SU-DHL-6 (cell line): ENCODE measurements around the gene SERPINA3.

Experiments used
- H2AFZ ChIP-seq: fragments of 200-600 bp; sonication (generic); 2 replicates; pipeline ENCODE4 v1.6.1; 2014; ENCODE audit warnings: low read depth, mild to moderate bottlenecking, moderate library complexity, mixed read lengths, antibody characterized with exemption, low read length; ENCODE audit not compliant: severe bottlenecking
- H3F3A ChIP-seq: fragments of 200-600 bp; shearing (Covaris generic); 2 replicates; pipeline ENCODE4 v1.6.0; 2016; ENCODE audit warnings: antibody characterized with exemption, mild to moderate bottlenecking; ENCODE audit not compliant: insufficient read depth
- H3K27ac ChIP-seq: fragments of 200-600 bp; sonication (generic); 2 replicates; pipeline ENCODE4 v1.5.1; 2016; ENCODE audit warnings: low read depth, mild to moderate bottlenecking, low read length, moderate library complexity, mixed read lengths
- H3K27me3 ChIP-seq: fragments of 200-600 bp; sonication (generic), shearing (Covaris generic); 2 replicates; pipeline ENCODE4 v1.6.0; 2014; ENCODE audit warnings: mild to moderate bottlenecking, low read length
- H3K36me3 ChIP-seq: fragments of 200-600 bp; sonication (generic); 2 replicates; pipeline ENCODE4 v1.6.1; 2014; ENCODE audit warnings: mild to moderate bottlenecking, low read length, mixed read lengths
- H3K4me2 ChIP-seq: fragments of 300-600, 200-600 bp; shearing (Covaris generic), sonication (generic); 2 replicates; pipeline ENCODE4 v1.6.0; 2014; ENCODE audit warnings: low read length, low read depth, mild to moderate bottlenecking; ENCODE audit not compliant: poor library complexity, severe bottlenecking
- H3K4me3 ChIP-seq: fragments of 200-600 bp; sonication (generic); 2 replicates; pipeline ENCODE4 v1.5.1; 2014; ENCODE audit warnings: antibody characterized with exemption, low read length, mild to moderate bottlenecking, mixed read lengths; ENCODE audit not compliant: insufficient read depth, poor library complexity, severe bottlenecking
- H3K79me2 ChIP-seq: fragments of 200-600 bp; sonication (generic); 2 replicates; pipeline ENCODE4 v1.6.1; 2014; ENCODE audit warnings: mild to moderate bottlenecking, low read length, moderate library complexity; ENCODE audit not compliant: insufficient read depth
- H3K9ac ChIP-seq: fragments of 200-600 bp; sonication (generic); 2 replicates; pipeline ENCODE4 v1.7.0; 2014; ENCODE audit warnings: mild to moderate bottlenecking, low read length
- H3K9me2 ChIP-seq: fragments of 200-600 bp; sonication (generic); replicated peaks from 2 replicates; pipeline ENCODE4 v1.6.1; 2014; ENCODE audit warnings: low read length; ENCODE audit not compliant: insufficient read depth
- H3K9me3 ChIP-seq: fragments of 200-600 bp; sonication (generic); 2 replicates; pipeline ENCODE4 v1.6.1; 2014; ENCODE audit warnings: low read length, mixed read lengths; ENCODE audit not compliant: insufficient read depth
- H4K20me1 ChIP-seq: fragments of 200-600 bp; sonication (generic); 2 replicates; pipeline ENCODE4 v1.6.1; 2014; ENCODE audit warnings: low read depth, mild to moderate bottlenecking, antibody characterized with exemption, low read length, moderate library complexity, mixed read lengths
- EZH2phosphoT487 ChIP-seq: fragments of 200-600 bp; sonication (generic), shearing (Covaris generic); conservative IDR thresholded peaks from 2 replicates; pipeline ENCODE4 v1.6.1; 2018; ENCODE audit warnings: mild to moderate bottlenecking, antibody characterized with exemption, low read length, moderate library complexity, mixed read lengths
- TF ChIP-seq, protein P1 (sequence below): fragments of 200-600 bp; sonication (generic); IDR thresholded peaks from one replicate; pipeline ENCODE4 v1.5.1; 2017; ENCODE audit warnings: antibody characterized with exemption, mild to moderate bottlenecking, low read length, moderate library complexity; ENCODE audit not compliant: insufficient read depth, poor library complexity, severe bottlenecking

Gene SERPINA3

DNA sequence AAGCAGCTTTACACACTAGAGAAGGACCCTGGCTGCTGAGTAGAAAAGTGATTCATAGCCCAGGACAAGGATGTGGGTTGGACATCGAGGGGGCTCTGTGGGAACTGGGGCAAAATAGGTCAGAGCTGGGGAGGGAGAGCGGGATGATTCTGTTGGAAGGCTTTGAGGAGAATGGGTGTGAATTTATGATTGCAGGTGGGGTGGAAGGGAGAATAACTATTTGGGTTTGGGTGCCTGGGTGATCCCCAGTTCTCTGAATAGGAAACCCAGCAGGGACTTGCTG lies 13.1 kb downstream of the SERPINA3 start:
- Histone ChIP-seq H4K20me1 (no peaks in the 10 kb centered on the region), H3K27me3 (no peaks in the 10 kb centered on the region), H2AFZ (no peak overlapping the region), H3K79me2 (no peaks in the 10 kb centered on the region), H3K4me2 (no peak overlapping the region), H3K9me3 (no peaks in the 10 kb centered on the region), H3K4me3 (no peak overlapping the region), H3K27ac (no peak overlapping the region), H3K9ac (no peak overlapping the region), H3K9me2 (no peaks in the 10 kb centered on the region), H3K36me3 (no peaks in the 10 kb centered on the region), H3F3A (no peaks in the 10 kb centered on the region)
- TF ChIP-seq, protein P1, sequence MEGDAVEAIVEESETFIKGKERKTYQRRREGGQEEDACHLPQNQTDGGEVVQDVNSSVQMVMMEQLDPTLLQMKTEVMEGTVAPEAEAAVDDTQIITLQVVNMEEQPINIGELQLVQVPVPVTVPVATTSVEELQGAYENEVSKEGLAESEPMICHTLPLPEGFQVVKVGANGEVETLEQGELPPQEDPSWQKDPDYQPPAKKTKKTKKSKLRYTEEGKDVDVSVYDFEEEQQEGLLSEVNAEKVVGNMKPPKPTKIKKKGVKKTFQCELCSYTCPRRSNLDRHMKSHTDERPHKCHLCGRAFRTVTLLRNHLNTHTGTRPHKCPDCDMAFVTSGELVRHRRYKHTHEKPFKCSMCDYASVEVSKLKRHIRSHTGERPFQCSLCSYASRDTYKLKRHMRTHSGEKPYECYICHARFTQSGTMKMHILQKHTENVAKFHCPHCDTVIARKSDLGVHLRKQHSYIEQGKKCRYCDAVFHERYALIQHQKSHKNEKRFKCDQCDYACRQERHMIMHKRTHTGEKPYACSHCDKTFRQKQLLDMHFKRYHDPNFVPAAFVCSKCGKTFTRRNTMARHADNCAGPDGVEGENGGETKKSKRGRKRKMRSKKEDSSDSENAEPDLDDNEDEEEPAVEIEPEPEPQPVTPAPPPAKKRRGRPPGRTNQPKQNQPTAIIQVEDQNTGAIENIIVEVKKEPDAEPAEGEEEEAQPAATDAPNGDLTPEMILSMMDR = no peak
- no peak for TF ChIP-seq EZH2phosphoT487

DNA sequence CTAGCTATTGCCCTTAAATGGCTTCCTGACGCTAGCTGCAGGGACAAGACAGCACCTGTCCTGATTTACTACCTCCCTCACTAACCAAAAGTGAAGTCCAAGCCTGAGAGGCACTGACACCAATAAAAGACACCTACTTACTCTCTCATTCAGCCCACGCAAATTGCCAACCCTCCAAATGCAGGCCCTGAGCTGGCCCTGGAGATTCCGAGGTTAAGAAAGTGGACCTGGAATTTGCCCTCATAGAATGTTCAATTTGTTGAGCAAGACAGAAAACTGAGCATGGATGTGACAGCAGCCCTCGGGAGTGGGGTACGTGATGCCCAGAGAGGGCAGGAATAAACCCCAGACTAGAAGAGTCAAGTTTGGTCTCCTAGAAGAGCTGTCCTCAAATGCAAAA lies 16.4 kb downstream of the SERPINA3 start:
- no peaks in the 10 kb centered on the region for H4K20me1 ChIP-seq
- no peak overlapping the region for H3K4me2 ChIP-seq

DNA sequence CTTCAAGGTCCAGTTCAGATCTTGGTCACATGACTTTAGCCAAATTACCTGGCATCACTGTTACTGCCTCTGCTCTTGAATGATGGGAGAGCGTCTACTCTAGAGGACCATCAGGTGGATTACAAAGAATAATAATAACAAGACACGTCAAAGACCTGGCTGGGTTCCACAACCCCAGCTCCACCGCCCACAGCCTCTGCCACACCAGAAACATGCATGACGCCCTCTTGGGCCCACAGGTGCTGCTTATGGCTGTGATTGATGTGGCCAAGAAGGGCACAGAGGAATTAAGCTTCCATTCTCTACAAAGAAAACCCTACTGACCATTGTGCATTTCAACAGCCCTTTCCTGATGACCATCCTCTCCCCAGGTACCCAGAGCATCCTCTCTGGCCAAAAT lies 18.2 kb downstream of the SERPINA3 start:
- Histone ChIP-seq H3K36me3 (no peaks in the 10 kb centered on the region), H2AFZ (no peak overlapping the region), H3K4me3 (no peak overlapping the region), H3K27me3 (no peaks in the 10 kb centered on the region), H4K20me1 (no peaks in the 10 kb centered on the region), H3K9ac (no peak overlapping the region), H3F3A (no peaks in the 10 kb centered on the region), H3K79me2 (no peaks in the 10 kb centered on the region), H3K9me3 (no peaks in the 10 kb centered on the region), H3K4me2 (no peak overlapping the region), H3K27ac (no peak overlapping the region), H3K9me2 (no peaks in the 10 kb centered on the region)
- TF ChIP-seq, protein P1 = no peak
- no peak for TF ChIP-seq EZH2phosphoT487

More for the DNA sequence above, 16.4 kb downstream of the SERPINA3 start:
- Histone ChIP-seq H3K9ac (no peak overlapping the region), H2AFZ (no peak overlapping the region), H3K9me2 (no peaks in the 10 kb centered on the region), H3K27ac (no peak overlapping the region), H3K27me3 (no peaks in the 10 kb centered on the region), H3K9me3 (no peaks in the 10 kb centered on the region), H3K4me3 (no peak overlapping the region), H3K36me3 (no peaks in the 10 kb centered on the region), H3K79me2 (no peaks in the 10 kb centered on the region), H3F3A (no peaks in the 10 kb centered on the region)
- TF ChIP-seq EZH2phosphoT487 = no peak
- TF ChIP-seq, protein P1 = no peak

DNA sequence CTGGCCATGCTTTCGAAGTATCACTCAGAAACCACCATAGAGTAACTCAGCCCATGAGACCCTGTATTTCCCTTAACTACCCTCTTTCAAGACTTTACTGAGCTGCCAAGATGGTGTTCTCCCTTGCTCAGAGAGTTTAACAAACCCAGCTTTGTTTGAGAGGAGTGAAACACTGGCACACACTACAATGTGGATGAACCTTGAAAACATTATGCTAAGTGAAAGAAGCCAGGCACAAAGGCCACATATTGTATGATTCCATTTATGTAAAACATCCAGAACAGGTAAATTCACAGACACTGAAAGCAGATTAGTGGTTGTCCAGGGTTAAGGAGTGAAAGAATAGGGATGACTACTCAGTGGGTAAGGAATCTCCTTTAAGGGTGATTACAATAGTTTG lies 18.9 kb downstream of the SERPINA3 start:
- no peaks in the 10 kb centered on the region for H3K9me3 ChIP-seq
- H3K36me3 ChIP-seq = no peaks in the 10 kb centered on the region
- no peaks in the 10 kb centered on the region for H3K79me2 ChIP-seq
- TF ChIP-seq, protein P1 = no peak
- no peak for TF ChIP-seq EZH2phosphoT487
- no peak overlapping the region for H3K4me2 ChIP-seq
- no peak overlapping the region for H3K27ac ChIP-seq
- no peaks in the 10 kb centered on the region for H4K20me1 ChIP-seq
- no peak overlapping the region for H3K4me3 ChIP-seq
- no peaks in the 10 kb centered on the region for H3K27me3 ChIP-seq
- H3K9me2 ChIP-seq = no peaks in the 10 kb centered on the region
- H2AFZ ChIP-seq = no peak overlapping the region
- H3F3A ChIP-seq = no peaks in the 10 kb centered on the region
- H3K9ac ChIP-seq = no peak overlapping the region
